PC-9 (cell line): ENCODE measurements around the gene ABCG5.

Experiments
- EZH2 ChIP-seq: fragments of 200-600 bp; sonication (generic); IDR thresholded peaks from 2 replicates; pipeline ENCODE4 v1.8.0; 2017; ENCODE audit warnings: antibody characterized with exemption, low read depth
- TF ChIP-seq, protein P1 (sequence below): fragments of 200-600 bp; sonication (generic); conservative IDR thresholded peaks from 2 replicates; pipeline ENCODE4 v1.6.1; 2017; ENCODE audit warnings: mixed run types, antibody characterized with exemption, mild to moderate bottlenecking, moderate library complexity

DNA sequence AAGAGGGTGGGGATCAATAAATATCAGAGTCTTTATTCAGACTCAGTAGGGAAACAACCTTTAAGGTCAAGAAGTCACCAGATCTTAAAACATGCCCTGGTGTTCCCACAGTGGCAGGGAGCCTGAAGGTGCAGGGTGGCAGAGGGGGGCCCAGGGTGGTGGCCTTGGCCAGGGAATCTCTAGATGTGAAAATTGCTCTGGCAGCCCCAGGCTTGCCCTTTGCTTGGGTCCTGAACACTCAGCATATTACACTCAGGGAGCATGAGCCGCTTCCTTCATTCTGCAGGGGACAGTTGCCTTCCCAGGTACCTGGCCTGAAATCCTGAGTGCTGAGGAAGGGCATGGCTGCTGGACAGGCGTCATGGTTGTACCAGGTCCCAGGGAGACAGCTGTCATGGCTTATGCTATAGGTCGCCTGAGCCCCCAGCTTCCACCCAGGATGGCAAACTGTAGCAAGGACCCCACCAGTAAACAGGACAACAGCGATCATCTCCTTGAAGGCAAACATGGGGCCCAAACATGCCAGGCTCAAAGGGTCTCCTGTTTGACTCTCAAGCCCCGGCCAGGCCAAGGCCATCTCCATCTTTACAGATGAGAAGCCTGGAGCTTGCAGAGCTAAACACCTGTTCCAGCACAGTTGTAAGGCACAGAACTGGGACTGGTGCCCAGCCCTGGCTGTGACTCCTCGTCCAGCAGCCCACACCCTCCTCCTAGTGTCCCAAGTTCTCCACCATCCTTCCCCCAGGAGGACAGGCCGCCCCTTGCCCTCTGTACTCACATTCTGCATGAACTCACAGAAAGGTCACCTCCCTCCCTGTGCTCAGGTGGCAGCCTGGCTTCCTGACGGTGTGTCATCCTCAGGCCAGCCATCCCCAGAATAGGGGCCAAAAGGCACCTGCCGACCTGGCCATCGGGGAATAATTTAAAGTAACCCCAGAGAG, 14.8 kb upstream of the ABCG5 start:
- TF ChIP-seq, protein P1, sequence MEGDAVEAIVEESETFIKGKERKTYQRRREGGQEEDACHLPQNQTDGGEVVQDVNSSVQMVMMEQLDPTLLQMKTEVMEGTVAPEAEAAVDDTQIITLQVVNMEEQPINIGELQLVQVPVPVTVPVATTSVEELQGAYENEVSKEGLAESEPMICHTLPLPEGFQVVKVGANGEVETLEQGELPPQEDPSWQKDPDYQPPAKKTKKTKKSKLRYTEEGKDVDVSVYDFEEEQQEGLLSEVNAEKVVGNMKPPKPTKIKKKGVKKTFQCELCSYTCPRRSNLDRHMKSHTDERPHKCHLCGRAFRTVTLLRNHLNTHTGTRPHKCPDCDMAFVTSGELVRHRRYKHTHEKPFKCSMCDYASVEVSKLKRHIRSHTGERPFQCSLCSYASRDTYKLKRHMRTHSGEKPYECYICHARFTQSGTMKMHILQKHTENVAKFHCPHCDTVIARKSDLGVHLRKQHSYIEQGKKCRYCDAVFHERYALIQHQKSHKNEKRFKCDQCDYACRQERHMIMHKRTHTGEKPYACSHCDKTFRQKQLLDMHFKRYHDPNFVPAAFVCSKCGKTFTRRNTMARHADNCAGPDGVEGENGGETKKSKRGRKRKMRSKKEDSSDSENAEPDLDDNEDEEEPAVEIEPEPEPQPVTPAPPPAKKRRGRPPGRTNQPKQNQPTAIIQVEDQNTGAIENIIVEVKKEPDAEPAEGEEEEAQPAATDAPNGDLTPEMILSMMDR: no peak
- TF ChIP-seq EZH2: no peak
